A673 (cell line): Measurements from ENCODE around the gene ANTKMT. TPM values are rescaled to one million over a fixed set of nuclear protein-coding genes. Genes with fewer than 3 reads are reported as not detected.

ENCODE experiments used
- BruUV-seq: library from RNA; stranded (reverse); fragments of 400-500 nt; replicated peaks from 2 replicates; lab custom pipeline; 2021; lab: Mats Ljungman, UMichigan
- CTCF ChIA-PET: fragments of 300-600 bp; sonication (Branson Sonifier 250); formaldehyde crosslinking; loops from one replicate; lab custom pipeline; 2022; ENCODE audit warnings: antibody characterized with exemption; lab: Charles Lee
- POLR2A ChIA-PET: fragments of 300-600 bp; sonication (Branson Sonifier 250); formaldehyde crosslinking; loops from one replicate; lab custom pipeline; 2022; ENCODE audit warnings: antibody characterized with exemption; ENCODE audit not compliant: low non-redundant PET; lab: Charles Lee
- DNase-seq: peaks from one replicate; pipeline ENCODE4 v3.0.0-alpha.2; 2015; ENCODE audit warnings: low spot score
- H3K27ac ChIP-seq: fragments of 200-600 bp; sonication (generic); 2 replicates; pipeline ENCODE4 v1.5.1; 2016; ENCODE audit warnings: mixed run types, low read depth, mild to moderate bottlenecking, mixed read lengths, antibody characterized with exemption, low read length; ENCODE audit not compliant: poor library complexity, severe bottlenecking
- H3K27me3 ChIP-seq: fragments of 200-600 bp; sonication (generic); replicated peaks from 2 replicates; pipeline ENCODE4 v1.6.1; 2017; ENCODE audit warnings: mixed run types, low read depth, mild to moderate bottlenecking, mixed read lengths, antibody characterized with exemption, low read length; ENCODE audit not compliant: insufficient read depth, poor library complexity
- H3K36me3 ChIP-seq: fragments of 200-600 bp; sonication (generic); 2 replicates; pipeline ENCODE4 v1.6.1; 2016; ENCODE audit warnings: mixed run types, mild to moderate bottlenecking, mixed read lengths, antibody characterized with exemption, low read length; ENCODE audit not compliant: insufficient read depth, poor library complexity, severe bottlenecking
- H3K4me1 ChIP-seq: fragments of 200-600 bp; sonication (generic); 2 replicates; pipeline ENCODE4 v1.6.1; 2017; ENCODE audit warnings: mixed run types, mild to moderate bottlenecking, mixed read lengths, antibody characterized with exemption, low read length; ENCODE audit not compliant: insufficient read depth, poor library complexity, severe bottlenecking
- H3K4me3 ChIP-seq: fragments of 200-600 bp; sonication (generic); 2 replicates; pipeline ENCODE4 v1.5.1; 2016; ENCODE audit warnings: low read depth, mixed run types, mild to moderate bottlenecking, mixed read lengths, low read length; ENCODE audit not compliant: poor library complexity, severe bottlenecking
- H3K9me3 ChIP-seq: fragments of 200-600 bp; sonication (generic); 2 replicates; pipeline ENCODE4 v1.6.1; 2016; ENCODE audit warnings: mixed run types, low read depth, mild to moderate bottlenecking, mixed read lengths, antibody characterized with exemption, low read length; ENCODE audit not compliant: poor library complexity, severe bottlenecking
- CTCF ChIP-seq: fragments of 300-800, 200-600 bp; sonication (generic); conservative IDR thresholded peaks from 2 replicates; pipeline ENCODE4 v1.5.1; 2017; ENCODE audit warnings: low read depth, mild to moderate bottlenecking, antibody characterized with exemption, low read length, moderate library complexity, mixed read lengths
- EZH2 ChIP-seq: fragments of 200-600 bp; sonication (generic); IDR thresholded peaks from 2 replicates; pipeline ENCODE4 v1.6.1; 2017; ENCODE audit warnings: borderline replicate concordance, low read depth, mild to moderate bottlenecking, mixed read lengths, antibody characterized with exemption, low read length; ENCODE audit not compliant: poor library complexity, severe bottlenecking
- intact Hi-C: fragments of 100-400 bp; cut with micrococcal nuclease; formaldehyde crosslinking; loops from one replicate; pipeline ENCODE4 v1.10.0; 2022; ENCODE audit not compliant: unreplicated experiment
- total RNA-seq: library from RNA; stranded (reverse); gene quantifications from 2 replicates; pipeline ENCODE4 v1.2.3, GENCODE V29; 2021

Gene ANTKMT
- total RNA-seq, 1 experiment from 2014 or later = 21.2 TPM

- CTCF ChIA-PET = interaction anchor here (1.2 to 1.9 kb wide), 2 partner anchors 10 to 67 kb away, joined by 5 to 8 read pairs; partner anchors contain the start of gene RPUSD1
Measured at GRCh38 chr16:720447-720989, 428 bp upstream of the ANTKMT start.

GRCh38 chr16:721765-722540 lies 1.0 kb downstream of the ANTKMT start:
- no peak for DNase-seq
- ChIA-PET CTCF (interaction anchor here (0.6 kb wide), 1 partner anchor 35 kb away, joined by 3 read pairs; no protein-coding TSS in a partner anchor), POLR2A (no interaction called here)
- no peaks in the 10 kb centered on the region for H3K36me3 ChIP-seq
- H3K4me1 ChIP-seq = peaks cover 8% of the 10 kb centered on the region
- H3K4me3 ChIP-seq = peak overlapping the region; percentile 69
- H3K27ac ChIP-seq = no peak overlapping the region
- peaks cover 12% of the 10 kb centered on the region for H3K27me3 ChIP-seq
- intact Hi-C loops = no loop called here
- BruUV-seq = TSS peak; percentile 45
- H3K9me3 ChIP-seq = no peaks in the 10 kb centered on the region
- TF ChIP-seq CTCF (no peak), EZH2 (no peak)

More at GRCh38 chr16:720447-720989, 428 bp upstream of the ANTKMT start:
- Histone ChIP-seq H3K36me3 (no peaks in the 10 kb centered on the region), H3K27me3 (peaks cover 27% of the 10 kb centered on the region), H3K27ac (peak overlapping the region; percentile 83), H3K9me3 (no peaks in the 10 kb centered on the region), H3K4me3 (peak overlapping the region; percentile 69), H3K4me1 (peaks cover 8% of the 10 kb centered on the region)
- DNase-seq = peak; percentile 81
- TF ChIP-seq EZH2 (no peak), CTCF (peak; percentile 38; the same call in 1 of the 2 replicates)
- intact Hi-C loops = no loop called here
- BruUV-seq = no TSS peak
- POLR2A ChIA-PET = no interaction called here

- H3K36me3 ChIP-seq = no peaks in the 10 kb centered on the region
- peaks cover 2% of the 10 kb centered on the region for H3K27me3 ChIP-seq
- no peak for DNase-seq
- H3K4me3 ChIP-seq = no peak overlapping the region
- intact Hi-C loops = no loop called here
- no TSS peak for BruUV-seq
- peaks cover 15% of the 10 kb centered on the region for H3K4me1 ChIP-seq
- no peaks in the 10 kb centered on the region for H3K9me3 ChIP-seq
- ChIA-PET POLR2A (interaction anchor here (0.5 kb wide), 1 partner anchor 1243 kb away, joined by 3 read pairs; no protein-coding TSS in a partner anchor), CTCF (no interaction called here)
- TF ChIP-seq CTCF (no peak), EZH2 (no peak)
- H3K27ac ChIP-seq = no peak overlapping the region
Measured at GRCh38 chr16:722835-723633, 2.1 kb downstream of the ANTKMT start.
